ENCODE data around the gene METTL3. TPM values are rescaled to one million over a fixed set of nuclear protein-coding genes. Genes with fewer than 3 reads are reported as not detected.
A peak's percentile ranks its signal among the peaks of the same experiment; 100 is the strongest.

METTL3 gene
- total RNA-seq, 4 donors from 2014 or later: 38.9 to 125 (median 44.8) TPM

- WGBS: 84% methylated on average over 4 of the region's 4 CpGs
- TF ChIP-seq EP300 (IDR thresholded peaks at IDR 0.05): no peak
- no peak for TF ChIP-seq POLR2AphosphoS5 (IDR thresholded peaks at IDR 0.05)
- TF ChIP-seq CTCF (IDR thresholded peaks at IDR 0.05): no peak
- no peak for TF ChIP-seq POLR2A (IDR thresholded peaks at IDR 0.05)
- Histone ChIP-seq H3K36me3 (no peaks in the 10 kb centered on the region), H3K9me3 (no peaks in the 10 kb centered on the region), H3K27ac (no peak overlapping the region), H3K4me1 (peaks cover 20% of the 10 kb centered on the region), H3K27me3 (peaks cover under 1% of the 10 kb centered on the region), H3K4me3 (no peak overlapping the region)
- no peak for DNase-seq (ENCODE audit: low spot score in 2 of 2)
Observed at GRCh38 chr14:21528381-21529348, 17.5 kb upstream of the METTL3 start.

GRCh38 chr14:21527318-21527679 lies 16.2 kb upstream of the METTL3 start:
- no peaks in the 10 kb centered on the region for H3K36me3 ChIP-seq
- no peak overlapping the region for H3K4me3 ChIP-seq
- peaks cover 20% of the 10 kb centered on the region for H3K4me1 ChIP-seq
- no peak for DNase-seq (ENCODE audit: low spot score in 2 of 2)
- TF ChIP-seq CTCF (IDR thresholded peaks at IDR 0.05) (no peak), POLR2A (IDR thresholded peaks at IDR 0.05) (no peak), EP300 (IDR thresholded peaks at IDR 0.05) (no peak), POLR2AphosphoS5 (IDR thresholded peaks at IDR 0.05) (no peak)
- H3K27ac ChIP-seq: no peak overlapping the region
- 63% methylated on average over 1 of the region's 1 CpG for WGBS
- no peaks in the 10 kb centered on the region for H3K27me3 ChIP-seq
- H3K9me3 ChIP-seq: no peaks in the 10 kb centered on the region

GRCh38 chr14:21526672-21527317 lies 15.7 kb upstream of the METTL3 start:
- peak overlapping the region; percentile 78 for H3K4me3 ChIP-seq
- H3K36me3 ChIP-seq: no peaks in the 10 kb centered on the region
- no peaks in the 10 kb centered on the region for H3K9me3 ChIP-seq
- WGBS: 27% methylated on average over 13 of the region's 13 CpGs
- H3K27ac ChIP-seq: no peak overlapping the region
- no peak for DNase-seq (ENCODE audit: low spot score in 2 of 2)
- no peaks in the 10 kb centered on the region for H3K27me3 ChIP-seq
- TF ChIP-seq POLR2AphosphoS5 (IDR thresholded peaks at IDR 0.05): no peak
- no peak for TF ChIP-seq CTCF (IDR thresholded peaks at IDR 0.05)
- no peak for TF ChIP-seq EP300 (IDR thresholded peaks at IDR 0.05)
- H3K4me1 ChIP-seq: peaks cover 20% of the 10 kb centered on the region

GRCh38 chr14:21525962-21526671 lies 15.0 kb upstream of the METTL3 start, which contains the start of gene SALL2:
SALL2 (minus strand) TSS chr14:21526346; CDS start chr14:21526127, 219 bp downstream.
- Histone ChIP-seq H3K4me3 (peak within 1 kb of the TSS; percentile 78), H3K27ac (no peak within 1 kb of the TSS), H3K4me1 (peaks cover 20% of the 10 kb centered on the region), H3K9me3 (no peaks in the 10 kb centered on the region), H3K27me3 (no peaks in the 10 kb centered on the region), H3K36me3 (no peaks in the 10 kb centered on the region)
- under 1% methylated on average over 30 of the region's 43 CpGs for WGBS
- TF ChIP-seq EP300 (IDR thresholded peaks at IDR 0.05) (no peak), POLR2AphosphoS5 (IDR thresholded peaks at IDR 0.05) (no peak), POLR2A (IDR thresholded peaks at IDR 0.05) (no peak), CTCF (IDR thresholded peaks at IDR 0.05) (no peak)
- DNase-seq (ENCODE audit: low spot score in 2 of 2): peak in 1 of 2 donors; percentile 83
